Activated CD4-positive, alpha-beta T cell treated with anti-CD3 and anti-CD28 coated beads, Interleukin-2, amount 50 U/mL, for 4 hours (primary cell): ENCODE results near the gene CALHM2.

Experiments used
- DNase-seq, 2 experiments: peaks; one replicate each; pipeline ENCODE4 v3.0.0-alpha.2; 2020

The CALHM2 gene

GRCh38 chr10:103475437-103475836, 23.3 kb upstream of the CALHM2 start:
- DNase-seq = no peak

- no peak for DNase-seq
These were observed 21.9 kb upstream of the CALHM2 start for GRCh38 chr10:103474077-103474476.

DNA sequence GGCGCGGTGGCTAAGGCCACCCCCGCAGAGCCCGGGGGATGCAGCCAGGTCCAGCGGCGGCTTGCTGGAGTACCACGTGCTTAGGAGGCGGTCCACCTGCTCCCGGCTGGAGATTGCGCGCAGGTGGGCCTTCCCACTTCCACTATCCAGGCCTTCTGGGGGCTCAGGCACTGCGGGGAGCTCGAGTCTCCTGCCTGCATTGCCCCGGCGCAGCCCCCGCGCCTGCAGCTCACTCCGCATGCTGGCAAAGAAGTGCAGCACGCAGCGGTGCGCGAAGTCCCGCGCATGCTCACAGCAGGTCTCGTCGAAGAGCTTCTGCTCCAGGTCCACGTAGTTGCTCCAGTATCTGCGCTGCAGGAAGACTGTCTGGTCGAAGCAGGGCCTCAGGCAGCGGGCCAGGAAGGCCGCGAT, 21.1 kb upstream of the CALHM2 start:
- DNase-seq = no peak

- DNase-seq = no peak
These were observed 19.8 kb upstream of the CALHM2 start for GRCh38 chr10:103472005-103472404.

- DNase-seq = peak; percentile 45 to 51
These were observed 18.8 kb upstream of the CALHM2 start for GRCh38 chr10:103470761-103471653.

DNA sequence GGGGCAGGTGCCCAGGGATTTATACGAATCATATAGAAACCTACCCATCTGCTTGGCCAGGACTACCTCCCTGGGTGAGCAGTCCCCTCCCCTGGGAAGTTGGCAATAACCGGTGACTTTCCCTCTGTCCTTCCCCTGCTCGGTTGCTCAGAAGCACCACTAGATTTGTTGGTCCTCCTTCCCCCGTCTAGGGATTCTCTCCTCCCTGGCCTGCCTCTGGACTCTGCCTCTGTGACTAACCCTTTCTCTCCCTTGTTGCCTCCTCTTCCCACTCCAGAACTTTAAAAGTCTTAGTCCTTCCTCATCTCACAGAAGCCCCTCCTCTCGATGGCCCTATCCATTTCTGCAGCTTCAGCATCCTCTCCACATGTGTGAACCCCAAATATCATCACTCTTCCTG, 17.0 kb upstream of the CALHM2 start:
- DNase-seq = no peak

GRCh38 chr10:103467406-103467805, 15.2 kb upstream of the CALHM2 start:
- no peak for DNase-seq

DNA sequence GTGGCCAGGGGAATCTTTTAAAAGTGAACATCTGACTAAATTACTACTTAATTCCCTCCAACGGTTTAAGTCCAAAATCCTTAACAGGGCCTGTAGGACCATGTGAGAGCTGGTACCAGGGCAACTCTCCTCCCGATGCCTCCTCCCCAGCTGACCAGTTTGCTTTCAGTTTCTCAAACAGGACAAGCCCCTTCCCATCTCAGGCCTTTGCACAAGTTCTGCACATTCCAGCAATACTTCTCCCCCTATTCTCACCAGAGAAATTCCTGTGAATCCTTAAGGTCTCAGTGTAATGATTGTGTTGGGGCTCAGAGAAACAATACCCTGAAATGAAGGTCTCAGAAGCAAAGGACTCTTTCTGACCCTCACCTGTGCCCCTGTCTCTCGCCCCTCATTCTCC, 14.6 kb upstream of the CALHM2 start:
- no peak for DNase-seq

GRCh38 chr10:103465411-103466179, 13.4 kb upstream of the CALHM2 start:
- DNase-seq = no peak

- DNase-seq = no peak
These were observed 11.3 kb upstream of the CALHM2 start for GRCh38 chr10:103463499-103463898.

- DNase-seq = no peak
These were observed 7.4 kb upstream of the CALHM2 start for GRCh38 chr10:103459615-103460014.

DNA sequence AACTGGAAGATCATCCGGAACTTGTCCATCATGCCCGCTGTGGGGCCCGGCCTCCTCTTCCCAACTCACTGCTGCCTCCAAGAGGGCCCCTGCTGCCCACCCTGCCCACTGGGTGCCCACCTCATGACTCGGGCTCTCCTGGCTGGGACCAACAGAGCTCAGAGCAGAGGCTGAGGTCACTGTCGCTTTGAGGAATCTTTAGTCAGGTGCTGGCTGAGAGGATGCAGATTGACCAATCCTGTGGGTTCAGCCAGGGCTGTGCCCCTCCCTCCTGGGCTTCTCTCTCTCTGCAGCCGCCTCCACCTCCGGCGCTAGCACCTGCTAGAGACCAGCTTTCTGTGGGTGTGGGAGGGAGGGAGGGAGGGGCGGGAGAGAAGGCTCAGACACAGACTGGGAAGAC, 6.5 kb upstream of the CALHM2 start, which contains the start of gene CALHM1:
TSS of gene CALHM1 (minus strand) at position 181 of the 400 bp plus-strand sequence. CDS start at position 32, 149 bp downstream.
- no peak for DNase-seq

- DNase-seq = no peak
These were observed 5.9 kb upstream of the CALHM2 start for GRCh38 chr10:103457896-103458583.

- DNase-seq = no peak
These were observed 5.1 kb upstream of the CALHM2 start for GRCh38 chr10:103457176-103457712.

GRCh38 chr10:103456074-103456660, 4.0 kb upstream of the CALHM2 start:
- no peak for DNase-seq

GRCh38 chr10:103455235-103455634, 3.1 kb upstream of the CALHM2 start:
- DNase-seq = no peak

DNA sequence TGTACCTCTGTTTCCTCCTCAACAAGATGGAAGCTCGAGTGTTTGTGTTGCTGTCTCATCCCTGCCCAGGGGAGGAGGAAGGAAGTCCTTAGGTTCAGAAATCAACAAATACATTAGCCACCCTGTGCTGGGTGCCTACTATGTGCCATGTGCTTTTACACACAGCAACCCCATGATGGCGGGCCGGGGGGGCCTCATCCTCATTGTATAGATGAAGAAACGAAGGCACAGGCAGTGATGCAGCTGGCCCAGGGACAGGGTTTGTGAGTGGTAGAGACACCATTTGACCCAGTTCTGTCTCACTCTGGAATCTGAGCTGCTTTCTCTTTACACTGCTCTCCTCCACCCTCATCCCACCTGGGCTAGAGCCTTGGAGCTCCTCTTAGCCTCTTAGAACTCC, 1.9 kb upstream of the CALHM2 start:
- DNase-seq = no peak

DNA sequence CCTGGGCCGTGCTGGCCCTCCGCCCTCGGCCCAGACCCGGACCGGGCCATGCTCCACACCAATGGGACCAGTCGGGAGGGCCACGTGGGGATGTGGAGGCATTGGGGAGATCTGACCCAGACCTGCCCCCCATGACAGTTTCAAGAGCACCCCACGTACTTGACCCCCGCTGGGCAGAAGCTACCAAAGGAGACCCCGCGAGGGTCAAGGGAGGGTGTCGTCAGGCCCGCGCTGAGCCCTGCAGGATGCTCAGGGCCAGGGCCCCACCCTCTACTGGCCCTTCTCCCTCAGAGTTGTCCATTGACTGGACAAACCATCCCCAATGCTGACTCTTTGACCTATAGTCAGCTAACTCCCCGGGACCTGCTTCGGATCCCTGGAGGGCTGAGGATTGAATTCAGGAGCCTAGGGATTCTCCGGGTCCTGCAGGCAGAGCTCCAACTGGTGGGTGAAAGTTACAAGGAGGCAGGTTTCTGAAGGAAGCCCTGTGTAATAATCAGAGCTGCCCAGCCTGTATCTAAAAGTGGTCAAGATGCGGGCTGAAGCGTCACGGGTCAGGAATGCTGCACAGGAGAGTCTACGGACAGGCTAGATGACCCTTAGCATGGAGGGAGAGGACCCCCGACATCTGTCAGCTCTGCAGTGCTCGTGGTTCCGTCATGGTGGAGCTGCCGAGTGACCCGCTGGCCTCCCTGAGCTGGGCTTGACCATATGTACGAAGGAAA, 498 bp upstream of the CALHM2 start:
- DNase-seq = no peak

DNA sequence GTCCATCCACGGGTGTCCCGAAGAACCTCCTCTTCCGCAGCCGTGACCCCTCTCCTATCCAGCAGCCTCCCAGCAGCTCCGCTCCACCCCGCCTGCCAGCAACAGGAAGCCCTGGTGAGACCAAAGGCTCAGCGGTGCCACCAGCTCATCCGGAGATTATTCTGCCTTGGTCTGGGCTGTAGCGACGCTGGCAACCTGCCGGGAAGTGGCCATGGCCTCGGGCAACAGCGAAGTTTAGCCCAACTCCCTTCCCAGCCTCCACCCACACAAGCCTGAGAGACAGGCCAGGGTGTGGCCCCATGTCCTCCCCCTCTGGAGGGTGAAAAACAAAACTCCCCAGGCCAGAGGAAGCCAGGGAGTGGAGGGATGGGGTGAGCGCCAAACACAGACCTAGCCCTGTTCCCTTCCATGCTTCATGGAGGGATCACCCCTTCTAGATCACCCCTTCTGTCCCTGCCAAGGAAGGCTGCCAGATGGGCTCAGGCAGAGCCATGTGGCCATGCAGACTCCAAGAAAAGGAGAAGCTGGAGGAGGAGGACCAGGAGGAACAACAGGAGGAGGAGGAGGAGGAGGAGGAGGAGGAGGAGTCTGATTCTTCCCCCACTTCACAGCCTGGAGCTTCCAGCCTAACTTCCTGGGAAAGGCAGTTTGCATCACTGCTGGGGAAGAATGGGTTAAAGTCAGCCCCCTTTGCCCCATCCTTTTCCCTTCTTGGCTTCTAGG, 918 bp downstream of the CALHM2 start:
- DNase-seq = peak; percentile 16 to 19

DNA sequence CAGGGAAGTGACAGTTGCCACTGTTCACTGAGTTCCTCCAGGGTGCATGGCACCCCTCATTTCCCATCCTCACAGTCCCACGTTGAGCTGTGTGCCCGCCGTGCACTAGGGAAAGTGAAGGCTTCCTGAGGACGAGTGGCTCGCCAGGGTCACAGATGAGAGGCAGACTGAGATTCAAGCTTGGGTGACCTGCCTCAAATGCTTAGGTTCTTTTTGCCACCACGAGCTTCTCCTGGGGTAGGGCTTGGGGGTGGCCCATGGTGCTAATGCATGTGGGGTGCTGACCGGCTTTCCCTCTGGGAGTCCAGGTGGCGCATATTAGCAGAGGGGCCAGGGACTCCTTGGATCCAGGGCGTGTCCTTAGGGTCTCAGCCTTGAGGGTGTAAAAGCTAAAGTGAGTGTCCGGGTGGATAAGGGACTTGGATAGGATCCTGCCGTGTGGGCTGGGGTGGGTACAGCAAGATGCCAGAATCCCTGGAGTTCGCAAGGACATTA, 1.9 kb downstream of the CALHM2 start:
- DNase-seq = no peak
